ENCODE data around the gene LENG9. TPM values are rescaled to one million over a fixed set of nuclear protein-coding genes. Genes with fewer than 3 reads are reported as not detected.

LENG9 gene
- total RNA-seq, 4 donors from 2014 or later: 5.9 to 10.3 (median 9.4) TPM

GRCh38 chr19:54418930-54419800, 44.4 kb downstream of the LENG9 start:
- TF ChIP-seq, protein P1, sequence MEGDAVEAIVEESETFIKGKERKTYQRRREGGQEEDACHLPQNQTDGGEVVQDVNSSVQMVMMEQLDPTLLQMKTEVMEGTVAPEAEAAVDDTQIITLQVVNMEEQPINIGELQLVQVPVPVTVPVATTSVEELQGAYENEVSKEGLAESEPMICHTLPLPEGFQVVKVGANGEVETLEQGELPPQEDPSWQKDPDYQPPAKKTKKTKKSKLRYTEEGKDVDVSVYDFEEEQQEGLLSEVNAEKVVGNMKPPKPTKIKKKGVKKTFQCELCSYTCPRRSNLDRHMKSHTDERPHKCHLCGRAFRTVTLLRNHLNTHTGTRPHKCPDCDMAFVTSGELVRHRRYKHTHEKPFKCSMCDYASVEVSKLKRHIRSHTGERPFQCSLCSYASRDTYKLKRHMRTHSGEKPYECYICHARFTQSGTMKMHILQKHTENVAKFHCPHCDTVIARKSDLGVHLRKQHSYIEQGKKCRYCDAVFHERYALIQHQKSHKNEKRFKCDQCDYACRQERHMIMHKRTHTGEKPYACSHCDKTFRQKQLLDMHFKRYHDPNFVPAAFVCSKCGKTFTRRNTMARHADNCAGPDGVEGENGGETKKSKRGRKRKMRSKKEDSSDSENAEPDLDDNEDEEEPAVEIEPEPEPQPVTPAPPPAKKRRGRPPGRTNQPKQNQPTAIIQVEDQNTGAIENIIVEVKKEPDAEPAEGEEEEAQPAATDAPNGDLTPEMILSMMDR (IDR thresholded peaks at IDR 0.05): no peak
- no peak for TF ChIP-seq EP300 (IDR thresholded peaks at IDR 0.05)
- no peak for TF ChIP-seq POLR2A (IDR thresholded peaks at IDR 0.05)
- H3K27me3 ChIP-seq: peaks cover 0 to 57% of the 10 kb centered on the region in 2 donors
- DNase-seq (ENCODE audit: low spot score in 2 of 2): no peak
- peak overlapping the region; percentile 73 to 92 (median 82) for H3K27ac ChIP-seq
- H3K4me3 ChIP-seq: no peak overlapping the region
- peaks cover 0 to 64% (median 12%) of the 10 kb centered on the region in 4 donors for H3K4me1 ChIP-seq
- WGBS, 2 donors: 60 to 70% methylated on average over 14 to 17 of the region's 26 CpGs
- H3K9me3 ChIP-seq: no peaks in the 10 kb centered on the region
- no peaks in the 10 kb centered on the region for H3K36me3 ChIP-seq

GRCh38 chr19:54418030-54418929, 45.3 kb downstream of the LENG9 start:
- TF ChIP-seq EP300 (IDR thresholded peaks at IDR 0.05) (no peak), POLR2A (IDR thresholded peaks at IDR 0.05) (no peak)
- TF ChIP-seq, protein P1 (IDR thresholded peaks at IDR 0.05): no peak
- no peaks in the 10 kb centered on the region for H3K36me3 ChIP-seq
- peak overlapping the region; percentile 73 to 92 (median 82) for H3K27ac ChIP-seq
- WGBS, 2 donors: 13 to 15% methylated on average over 25 of the region's 25 CpGs
- peak overlapping the region in 1 of 4 donors; percentile 4 for H3K4me3 ChIP-seq
- no peaks in the 10 kb centered on the region for H3K9me3 ChIP-seq
- peaks cover 0 to 64% (median 12%) of the 10 kb centered on the region in 4 donors for H3K4me1 ChIP-seq
- DNase-seq (ENCODE audit: low spot score in 2 of 2): no peak
- H3K27me3 ChIP-seq: peaks cover 0 to 57% of the 10 kb centered on the region in 2 donors

DNA sequence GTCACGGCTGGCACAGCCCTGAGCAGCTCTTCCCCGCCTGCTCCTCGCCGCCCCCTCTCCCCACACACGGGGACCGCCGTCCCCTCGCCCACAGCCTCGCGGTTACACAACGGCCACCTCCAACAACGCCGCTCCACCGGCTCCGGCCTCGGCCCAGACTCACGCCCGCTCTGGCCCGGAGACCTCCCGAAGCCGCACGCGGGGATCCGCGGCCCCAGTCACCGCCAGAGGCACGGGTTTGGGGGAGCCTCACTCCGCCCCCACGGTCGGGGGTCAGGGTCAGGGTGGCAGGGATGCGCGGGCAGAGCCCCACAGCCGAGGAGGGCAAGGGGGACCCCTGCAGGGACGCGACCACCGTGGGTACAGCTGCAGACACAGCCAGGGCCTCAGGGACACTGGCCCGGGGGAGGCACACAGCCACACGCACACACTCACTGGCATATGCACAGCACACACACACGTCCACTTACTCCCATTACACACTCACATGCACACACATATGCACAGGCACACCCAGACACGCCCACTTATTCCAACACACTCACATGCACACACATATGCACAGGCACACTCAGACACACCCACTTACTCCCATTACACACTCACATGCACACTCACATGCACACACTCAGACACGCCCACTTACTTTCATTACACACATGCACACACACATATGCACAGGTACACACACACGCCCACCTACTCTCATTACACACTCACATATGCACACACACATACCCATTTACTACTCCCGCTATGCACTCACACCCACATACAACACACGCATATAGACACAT, 46.7 kb downstream of the LENG9 start:
- no peaks in the 10 kb centered on the region for H3K9me3 ChIP-seq
- no peaks in the 10 kb centered on the region for H3K36me3 ChIP-seq
- TF ChIP-seq, protein P1 (IDR thresholded peaks at IDR 0.05): no peak
- no peak for TF ChIP-seq POLR2A (IDR thresholded peaks at IDR 0.05)
- no peak for TF ChIP-seq EP300 (IDR thresholded peaks at IDR 0.05)
- no peak for DNase-seq (ENCODE audit: low spot score in 2 of 2)
- WGBS, 2 donors: 24 to 26% methylated on average over 35 to 38 of the region's 44 CpGs
- H3K4me3 ChIP-seq: peak overlapping the region; percentile 21 to 62 (median 53)
- peak overlapping the region; percentile 56 to 90 (median 69) for H3K27ac ChIP-seq
- peaks cover 0 to 58% (median 12%) of the 10 kb centered on the region in 4 donors for H3K4me1 ChIP-seq
- H3K27me3 ChIP-seq: peaks cover 0 to 60% of the 10 kb centered on the region in 2 donors

GRCh38 chr19:54415901-54416673, 47.5 kb downstream of the LENG9 start:
- Histone ChIP-seq H3K27ac (peak overlapping the region; percentile 56 to 90 (median 69)), H3K4me1 (peaks cover 0 to 49% (median 8%) of the 10 kb centered on the region in 4 donors), H3K36me3 (no peaks in the 10 kb centered on the region), H3K9me3 (no peaks in the 10 kb centered on the region), H3K27me3 (peaks cover 0 to 54% of the 10 kb centered on the region in 2 donors), H3K4me3 (peak overlapping the region; percentile 21 to 62 (median 53))
- TF ChIP-seq EP300 (IDR thresholded peaks at IDR 0.05) (no peak), POLR2A (IDR thresholded peaks at IDR 0.05) (no peak)
- TF ChIP-seq, protein P1 (IDR thresholded peaks at IDR 0.05): no peak
- DNase-seq (ENCODE audit: low spot score in 2 of 2): no peak
- 5% methylated on average over 28 of the region's 28 CpGs for WGBS, 2 donors

Data from tibial nerve (tissue), 4 donors.